Measurements from ENCODE around the gene C14orf180.

The C14orf180 gene

DNA sequence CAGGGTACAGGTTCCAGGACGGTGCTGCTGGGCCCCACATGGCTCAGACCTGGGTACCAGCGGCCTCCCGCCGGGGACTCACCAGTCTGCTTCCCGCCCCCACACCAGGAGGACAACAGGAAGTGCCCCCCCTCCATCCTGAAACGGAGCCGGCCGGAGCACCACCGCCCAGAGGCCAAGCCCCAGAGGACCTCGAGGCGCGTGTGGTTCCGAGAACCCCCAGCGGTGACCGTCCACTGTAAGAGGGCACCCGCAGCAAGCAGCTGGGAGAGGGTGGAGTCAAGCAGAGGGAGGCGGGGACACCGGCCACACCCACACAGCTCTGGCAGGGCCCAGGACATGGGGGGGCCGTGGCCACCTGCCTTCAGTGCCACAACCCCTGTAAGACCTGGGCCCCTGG, 8.1 kb downstream of the C14orf180 start:
- in situ Hi-C loops (cut with MboI; ENCODE audit: low pct_unique_long_range_greater_than_20kb, low sequenced_read_pairs, unreplicated experiment), result no loop called here
- no peak for DNase-seq (ENCODE audit: low spot score)
- TF ChIP-seq, protein P1, sequence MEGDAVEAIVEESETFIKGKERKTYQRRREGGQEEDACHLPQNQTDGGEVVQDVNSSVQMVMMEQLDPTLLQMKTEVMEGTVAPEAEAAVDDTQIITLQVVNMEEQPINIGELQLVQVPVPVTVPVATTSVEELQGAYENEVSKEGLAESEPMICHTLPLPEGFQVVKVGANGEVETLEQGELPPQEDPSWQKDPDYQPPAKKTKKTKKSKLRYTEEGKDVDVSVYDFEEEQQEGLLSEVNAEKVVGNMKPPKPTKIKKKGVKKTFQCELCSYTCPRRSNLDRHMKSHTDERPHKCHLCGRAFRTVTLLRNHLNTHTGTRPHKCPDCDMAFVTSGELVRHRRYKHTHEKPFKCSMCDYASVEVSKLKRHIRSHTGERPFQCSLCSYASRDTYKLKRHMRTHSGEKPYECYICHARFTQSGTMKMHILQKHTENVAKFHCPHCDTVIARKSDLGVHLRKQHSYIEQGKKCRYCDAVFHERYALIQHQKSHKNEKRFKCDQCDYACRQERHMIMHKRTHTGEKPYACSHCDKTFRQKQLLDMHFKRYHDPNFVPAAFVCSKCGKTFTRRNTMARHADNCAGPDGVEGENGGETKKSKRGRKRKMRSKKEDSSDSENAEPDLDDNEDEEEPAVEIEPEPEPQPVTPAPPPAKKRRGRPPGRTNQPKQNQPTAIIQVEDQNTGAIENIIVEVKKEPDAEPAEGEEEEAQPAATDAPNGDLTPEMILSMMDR (IDR thresholded peaks at IDR 0.05; ENCODE audit: extremely low read depth, insufficient read depth, missing control alignments), result no peak

DNA sequence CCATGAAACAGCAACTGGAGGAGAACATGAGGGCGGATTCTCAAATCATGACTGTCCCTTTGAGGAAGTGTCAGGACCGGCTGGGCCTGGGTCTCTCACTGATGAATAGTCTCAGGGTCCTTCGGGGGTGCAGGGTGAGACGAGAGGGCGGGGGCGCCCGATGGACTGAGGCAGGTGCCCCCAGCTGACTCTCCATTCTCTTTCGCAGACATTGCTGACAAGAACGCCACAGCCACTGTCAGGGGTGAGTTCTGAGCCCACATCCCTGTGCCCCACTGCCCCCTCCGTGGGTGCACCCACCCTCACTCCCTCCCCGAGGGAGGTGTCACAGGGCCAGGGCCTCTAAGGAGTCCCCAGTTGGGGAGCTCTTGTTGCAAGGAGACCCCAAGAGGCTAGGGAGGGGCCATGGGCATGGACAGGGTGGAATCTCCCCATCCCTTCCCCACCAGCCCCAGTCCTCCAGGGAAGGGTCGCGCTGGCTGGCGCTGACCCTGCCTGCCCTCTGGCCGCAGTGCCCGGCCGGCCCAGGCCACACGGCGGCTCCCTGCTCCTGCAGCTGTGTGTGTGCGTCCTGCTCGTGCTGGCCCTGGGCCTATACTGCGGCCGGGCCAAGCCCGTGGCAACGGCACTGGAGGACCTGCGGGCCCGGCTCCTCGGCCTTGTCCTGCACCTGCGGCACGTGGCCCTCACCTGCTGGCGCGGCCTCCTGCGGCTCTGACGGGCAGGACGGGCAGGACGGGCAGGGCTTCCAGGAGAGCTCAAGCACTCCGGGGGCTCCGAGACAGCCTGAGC, 8.7 kb downstream of the C14orf180 start:
- TF ChIP-seq, protein P1 (IDR thresholded peaks at IDR 0.05; ENCODE audit: extremely low read depth, insufficient read depth, missing control alignments), result no peak
- DNase-seq (ENCODE audit: low spot score), result no peak
- in situ Hi-C loops (cut with MboI; ENCODE audit: low pct_unique_long_range_greater_than_20kb, low sequenced_read_pairs, unreplicated experiment), result no loop called here

GRCh38 chr14:104589338-104590195, 10.0 kb downstream of the C14orf180 start:
- TF ChIP-seq, protein P1 (IDR thresholded peaks at IDR 0.05; ENCODE audit: extremely low read depth, insufficient read depth, missing control alignments), result no peak
- in situ Hi-C loops (cut with MboI; ENCODE audit: low pct_unique_long_range_greater_than_20kb, low sequenced_read_pairs, unreplicated experiment), result no loop called here
- DNase-seq (ENCODE audit: low spot score), result no peak

- TF ChIP-seq, protein P1 (IDR thresholded peaks at IDR 0.05; ENCODE audit: extremely low read depth, insufficient read depth, missing control alignments), result no peak
- no peak for DNase-seq (ENCODE audit: low spot score)
- in situ Hi-C loops (cut with MboI; ENCODE audit: low pct_unique_long_range_greater_than_20kb, low sequenced_read_pairs, unreplicated experiment), result no loop called here
Measured at GRCh38 chr14:104590240-104590965, 10.8 kb downstream of the C14orf180 start.

- TF ChIP-seq, protein P1 (IDR thresholded peaks at IDR 0.05; ENCODE audit: extremely low read depth, insufficient read depth, missing control alignments), result no peak
- no peak for DNase-seq (ENCODE audit: low spot score)
- in situ Hi-C loops (cut with MboI; ENCODE audit: low pct_unique_long_range_greater_than_20kb, low sequenced_read_pairs, unreplicated experiment), result no loop called here
Measured at GRCh38 chr14:104591031-104591430, 11.5 kb downstream of the C14orf180 start.
